Measurements from ENCODE around the gene ELP4.
"Not testable (repeated sequence)": the region's sequence is repeated elsewhere in the genome, so short reads cannot be mapped to it uniquely, and the experiment has no call there.

ELP4 gene

GRCh38 chr11:31706357-31706756 is 196.8 kb downstream of the ELP4 start:
- DNase-seq (ENCODE audit: low spot score) = no peak

GRCh38 chr11:31711137-31711536 is 201.6 kb downstream of the ELP4 start:
- no peak for DNase-seq (ENCODE audit: low spot score)

- no peak for DNase-seq (ENCODE audit: low spot score)
Observed at GRCh38 chr11:31712851-31713250, 203.3 kb downstream of the ELP4 start.

- no peak for DNase-seq (ENCODE audit: low spot score)
Observed at GRCh38 chr11:31714840-31715239, 205.3 kb downstream of the ELP4 start.

- DNase-seq (ENCODE audit: low spot score) = no peak
Observed at GRCh38 chr11:31720225-31720624, 210.7 kb downstream of the ELP4 start.

GRCh38 chr11:31720671-31721365 is 211.3 kb downstream of the ELP4 start:
- no peak for DNase-seq (ENCODE audit: low spot score)

GRCh38 chr11:31722754-31723153 is 213.2 kb downstream of the ELP4 start:
- DNase-seq (ENCODE audit: low spot score) = no peak

- no peak for DNase-seq (ENCODE audit: low spot score)
Observed at GRCh38 chr11:31725176-31725575, 215.6 kb downstream of the ELP4 start.

GRCh38 chr11:31728432-31728831 is 218.9 kb downstream of the ELP4 start:
- no peak for DNase-seq (ENCODE audit: low spot score)

GRCh38 chr11:31740131-31740530 is 230.6 kb downstream of the ELP4 start:
- DNase-seq (ENCODE audit: low spot score) = no peak

- DNase-seq (ENCODE audit: low spot score) = not testable (repeated sequence)
Observed at GRCh38 chr11:31740731-31741368, 231.3 kb downstream of the ELP4 start.

GRCh38 chr11:31747581-31747980 is 238.0 kb downstream of the ELP4 start:
- DNase-seq (ENCODE audit: low spot score) = no peak

GRCh38 chr11:31757260-31757835 is 247.8 kb downstream of the ELP4 start:
- DNase-seq (ENCODE audit: low spot score) = no peak

- DNase-seq (ENCODE audit: low spot score) = peak; percentile 43
Observed at GRCh38 chr11:31761636-31762035, 252.1 kb downstream of the ELP4 start.

GRCh38 chr11:31763296-31763695 is 253.7 kb downstream of the ELP4 start:
- no peak for DNase-seq (ENCODE audit: low spot score)

GRCh38 chr11:31764261-31764660 is 254.7 kb downstream of the ELP4 start:
- DNase-seq (ENCODE audit: low spot score) = no peak

- peak; percentile 67 for DNase-seq (ENCODE audit: low spot score)
Observed at GRCh38 chr11:31764766-31765165, 255.2 kb downstream of the ELP4 start.

GRCh38 chr11:31767066-31767465 is 257.5 kb downstream of the ELP4 start:
- no peak for DNase-seq (ENCODE audit: low spot score)

- DNase-seq (ENCODE audit: low spot score) = no peak
Observed at GRCh38 chr11:31767685-31768084, 258.1 kb downstream of the ELP4 start.

- DNase-seq (ENCODE audit: low spot score) = no peak
Observed at GRCh38 chr11:31768749-31769640, 259.4 kb downstream of the ELP4 start.

GRCh38 chr11:31770011-31770700 is 260.6 kb downstream of the ELP4 start:
- no peak for DNase-seq (ENCODE audit: low spot score)

- no peak for DNase-seq (ENCODE audit: low spot score)
Observed at GRCh38 chr11:31772412-31772811, 262.8 kb downstream of the ELP4 start.
